H4 (cell line): Measurements from ENCODE around the gene DENND1A. TPM values are rescaled to one million over a fixed set of nuclear protein-coding genes. Genes with fewer than 3 reads are reported as not detected.
"Not testable (repeated sequence)": the region's sequence is repeated elsewhere in the genome, so short reads cannot be mapped to it uniquely, and the experiment has no call there.

Source experiments
- DNase-seq: peaks from one replicate; pipeline ENCODE4 v3.0.0-alpha.2; 2015; ENCODE audit warnings: low spot score
- total RNA-seq: library from RNA; depleted of rRNA; stranded (reverse); fragments of >200 nt; shearing (Covaris generic); gene quantifications from 2 replicates; pipeline ENCODE4 v1.2.3, GENCODE V29; 2014

The DENND1A gene
- total RNA-seq, 1 experiment from 2014 or later, result 9.5 TPM

DNA sequence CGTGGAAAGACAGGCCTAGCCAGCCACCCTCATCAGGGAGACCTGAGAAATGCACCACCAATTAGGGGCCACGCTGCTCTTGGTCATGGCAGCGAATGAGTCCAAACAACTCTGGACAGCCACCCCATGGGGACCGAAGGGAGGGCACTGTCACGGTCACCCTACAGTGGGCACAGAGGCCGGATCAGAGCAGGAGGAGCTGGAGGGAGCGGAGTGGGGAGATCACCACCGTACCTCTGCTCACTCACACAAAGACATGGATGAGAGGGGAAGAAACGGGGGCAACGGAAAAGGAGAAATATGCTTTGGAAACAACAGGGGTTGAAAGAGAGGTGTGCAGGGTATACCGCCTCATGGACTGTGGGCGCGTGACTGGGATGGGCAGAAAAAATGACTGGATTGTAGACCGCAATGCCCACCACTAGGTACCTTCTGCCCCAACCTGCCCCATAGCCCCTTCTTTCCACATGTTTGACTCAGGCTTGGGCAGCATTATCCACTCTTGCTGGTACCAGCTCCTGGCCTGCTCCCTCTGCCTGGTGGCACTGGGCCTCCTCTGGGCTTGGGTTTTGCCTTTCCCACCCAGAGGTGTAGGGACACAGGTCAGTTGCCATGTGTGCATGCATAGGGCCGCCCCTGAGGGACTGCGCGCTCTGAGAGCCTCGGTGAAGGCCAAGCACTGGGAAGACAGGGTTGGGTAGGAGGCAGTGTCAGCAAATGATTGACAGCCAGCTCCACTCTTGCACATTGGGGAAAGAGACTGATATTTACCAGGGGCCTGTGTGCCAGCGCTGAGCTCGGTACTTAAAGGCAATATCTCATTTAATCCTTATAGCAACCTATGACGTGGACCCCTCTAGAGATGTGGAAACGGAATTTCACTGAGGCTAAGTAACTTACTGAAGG is 497.3 kb downstream of the DENND1A start:
- no peak for DNase-seq

DNA sequence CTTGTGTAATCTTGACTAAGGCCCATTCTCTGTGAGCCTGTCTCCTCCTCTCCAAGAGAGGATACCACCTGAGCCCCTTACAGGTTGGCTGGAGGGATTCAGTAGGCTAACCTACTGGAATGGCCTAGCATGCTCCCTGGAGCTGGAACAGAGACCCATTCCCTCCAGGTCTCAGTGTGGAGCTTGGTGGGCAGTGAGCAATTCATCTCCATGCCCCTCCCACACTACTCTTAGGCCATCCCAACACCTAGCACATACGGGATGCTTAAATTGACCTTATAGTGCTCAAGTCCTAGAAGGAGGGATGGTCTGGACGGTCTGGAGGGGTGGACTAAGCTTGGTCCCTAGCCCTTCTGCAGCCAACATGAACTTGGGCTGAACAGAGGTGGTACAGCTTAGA is 498.3 kb downstream of the DENND1A start:
- no peak for DNase-seq

GRCh38 chr9:123428450-123428849 is 501.5 kb downstream of the DENND1A start:
- DNase-seq, result not testable (repeated sequence)

DNA sequence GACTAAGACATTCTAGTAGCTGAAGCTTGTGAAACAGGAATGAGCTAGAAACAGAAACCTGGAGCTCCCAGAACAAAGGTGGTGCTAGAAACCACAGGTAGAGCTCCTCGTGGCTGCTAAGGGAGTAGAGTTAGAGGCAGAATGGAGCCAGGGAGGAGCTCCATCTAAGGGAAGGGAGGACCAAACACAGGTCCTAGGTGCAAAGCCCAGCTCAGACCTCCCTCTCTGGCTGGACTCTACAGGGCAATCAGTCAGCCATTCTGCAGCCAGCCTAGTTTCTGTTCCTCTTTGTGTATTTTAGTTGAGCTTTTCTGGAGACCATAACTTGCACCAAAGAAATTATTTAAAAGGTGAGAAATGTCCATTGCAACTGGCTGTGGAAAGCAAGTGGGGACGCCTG is 503.5 kb downstream of the DENND1A start:
- DNase-seq, result no peak

- no peak for DNase-seq
These were observed 504.0 kb downstream of the DENND1A start for GRCh38 chr9:123425836-123426365.

- no peak for DNase-seq
These were observed 504.6 kb downstream of the DENND1A start for GRCh38 chr9:123425261-123425821.

GRCh38 chr9:123424552-123425225 is 505.2 kb downstream of the DENND1A start:
- DNase-seq, result no peak

GRCh38 chr9:123424131-123424530 is 505.8 kb downstream of the DENND1A start:
- no peak for DNase-seq

DNA sequence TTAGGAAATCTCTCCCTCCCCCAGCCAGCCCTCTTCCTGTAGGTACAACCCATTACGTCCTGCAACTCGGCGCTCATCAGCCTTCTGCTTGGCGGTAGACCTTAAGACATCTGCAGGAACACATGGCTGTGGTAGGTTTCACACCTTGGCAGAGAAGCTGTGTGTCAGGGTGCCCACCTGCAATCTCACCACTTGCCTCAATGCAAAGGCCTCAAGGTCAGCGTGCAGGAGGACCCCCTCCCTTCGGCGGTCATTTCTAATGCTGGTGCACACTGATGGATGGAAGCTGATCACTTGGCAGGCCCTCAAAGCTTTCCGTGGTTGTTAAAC is 506.6 kb downstream of the DENND1A start:
- DNase-seq, result no peak

DNA sequence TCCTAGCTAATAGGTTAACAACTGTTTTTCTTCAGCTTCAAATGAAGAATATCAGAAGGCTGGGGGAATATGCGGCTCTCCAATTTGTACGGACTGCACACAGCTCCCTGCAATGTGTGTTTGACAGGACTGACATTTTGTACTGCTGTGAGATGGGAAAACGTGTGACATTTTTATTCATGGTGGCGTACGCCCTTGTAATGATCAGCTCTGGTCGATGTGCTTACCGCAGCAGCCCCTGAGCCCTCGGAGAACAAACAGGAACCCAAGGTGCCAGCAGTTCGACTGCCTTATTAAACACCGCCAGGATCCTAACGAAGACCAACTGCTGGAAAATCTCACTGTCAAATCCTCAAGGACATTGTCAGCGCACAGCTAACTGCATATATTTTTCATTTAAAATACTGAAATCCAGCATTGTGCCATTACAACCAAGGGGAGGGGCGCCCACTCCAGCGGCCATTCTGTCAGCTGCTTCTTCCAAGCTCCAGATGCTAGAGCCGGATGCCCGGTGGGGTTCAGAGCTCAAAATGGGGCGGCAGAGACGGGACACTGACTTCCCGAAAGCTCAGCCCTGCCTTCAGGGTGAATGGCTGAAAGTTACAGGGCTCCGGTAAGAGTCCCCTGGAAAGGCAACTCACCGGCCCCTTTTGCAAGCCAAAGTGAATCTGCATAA is 507.2 kb downstream of the DENND1A start:
- DNase-seq, result no peak

- DNase-seq, result no peak
These were observed 508.0 kb downstream of the DENND1A start for GRCh38 chr9:123421801-123422455.

DNA sequence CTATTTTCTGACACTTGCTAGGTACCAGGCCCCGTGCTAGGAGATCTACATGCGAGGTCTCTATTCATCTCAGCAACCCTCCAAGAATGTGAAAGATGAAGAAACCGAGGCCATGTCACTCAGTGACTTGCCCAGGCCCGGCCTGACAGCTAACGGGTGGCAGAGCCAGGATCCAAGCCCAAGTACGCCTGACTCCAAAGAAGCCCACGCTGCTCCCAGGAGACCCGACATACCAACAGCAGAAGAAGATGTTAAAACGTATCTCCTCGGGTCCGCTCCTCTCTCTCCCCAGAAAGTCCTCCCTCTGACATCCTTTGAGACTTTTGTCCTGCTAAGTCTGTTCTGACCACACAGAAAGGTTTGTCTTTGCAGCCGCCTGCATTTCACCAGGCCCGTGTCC is 508.7 kb downstream of the DENND1A start:
- no peak for DNase-seq

DNA sequence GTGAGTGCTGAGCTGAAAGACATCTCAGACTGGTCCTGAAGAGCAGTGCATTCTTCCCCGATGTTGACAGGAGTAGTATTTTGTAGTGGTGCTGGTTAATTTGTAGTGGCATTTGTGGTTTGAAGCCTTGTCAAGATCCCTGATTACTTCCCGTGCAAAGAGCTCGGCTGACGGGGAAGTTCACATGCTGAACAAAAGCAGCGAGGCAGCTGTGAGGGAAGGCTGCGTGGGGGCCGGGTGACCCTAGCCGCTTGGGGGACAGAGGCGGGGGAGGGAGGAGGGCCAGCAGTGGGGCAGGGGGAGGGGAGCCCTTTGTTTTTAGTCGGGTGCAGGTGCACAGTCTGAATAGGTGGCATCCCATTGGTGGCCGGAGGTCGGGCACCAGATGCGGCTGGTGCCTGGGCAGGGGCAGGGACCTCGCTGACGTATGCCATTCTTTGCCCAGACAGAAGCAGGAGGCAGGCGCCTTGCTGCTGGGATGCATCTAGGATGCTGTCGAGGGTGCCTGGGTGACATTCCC is 509.3 kb downstream of the DENND1A start:
- no peak for DNase-seq

DNA sequence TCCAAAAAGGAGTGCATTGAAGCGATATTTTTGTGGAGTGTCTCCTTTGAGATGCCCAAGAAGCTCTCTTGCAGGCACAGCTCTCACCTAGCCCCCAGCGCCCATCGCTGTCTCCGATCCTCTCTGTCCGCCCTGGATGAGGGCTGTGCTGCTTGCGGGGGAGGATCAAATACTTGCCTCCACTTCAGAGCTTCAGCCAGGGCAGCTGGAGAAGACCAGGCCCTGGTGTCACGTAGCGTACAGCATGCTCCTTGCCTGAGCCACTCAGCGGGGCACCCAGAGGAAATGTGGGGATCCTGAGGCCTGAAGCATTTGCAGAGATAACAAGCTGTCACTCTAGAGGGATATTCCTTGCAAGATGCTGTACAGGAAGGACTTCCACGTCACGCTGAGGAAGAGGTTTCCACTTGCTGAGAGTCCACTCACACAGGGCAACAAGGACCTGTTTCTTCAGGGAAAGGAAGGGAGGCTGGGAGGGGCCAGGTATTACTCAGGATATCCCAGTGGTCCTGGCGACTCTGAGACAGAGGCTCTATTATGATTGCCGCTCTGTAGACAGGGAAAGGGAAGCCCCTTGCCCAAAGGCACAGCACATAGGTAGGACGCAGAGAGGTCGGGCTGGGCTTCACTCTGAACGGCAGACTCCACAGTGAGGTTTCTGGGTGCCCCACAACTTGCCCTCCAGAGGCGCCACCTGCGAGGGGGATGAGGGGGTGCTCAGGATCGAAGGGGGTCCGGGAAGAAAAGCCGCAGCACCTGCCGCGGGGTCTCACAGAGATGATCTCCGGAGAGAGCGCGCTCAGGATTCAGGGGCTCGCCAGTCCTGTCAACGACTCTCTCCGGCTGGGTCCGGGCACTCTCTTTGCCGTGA is 510.0 kb downstream of the DENND1A start:
- DNase-seq, result no peak

DNA sequence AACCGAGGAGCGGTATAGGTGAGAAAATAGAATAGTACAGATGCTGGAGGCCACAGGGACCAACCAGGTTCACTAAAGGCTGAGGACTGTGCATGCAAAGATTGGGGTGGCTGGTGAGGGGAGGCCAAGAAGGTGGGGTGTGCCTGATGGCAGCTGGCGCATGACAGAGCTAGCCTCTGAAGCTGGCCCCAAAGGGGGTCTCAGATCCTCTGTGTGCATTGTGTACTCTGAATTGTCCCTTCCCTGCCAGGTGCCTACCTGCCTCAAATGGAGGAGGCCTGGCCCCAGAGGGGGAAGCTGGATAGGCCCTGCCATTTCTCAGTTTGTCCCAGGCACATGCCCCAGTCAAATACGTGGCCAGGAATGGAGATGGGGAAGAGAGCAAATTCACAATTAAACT is 510.8 kb downstream of the DENND1A start:
- no peak for DNase-seq

DNA sequence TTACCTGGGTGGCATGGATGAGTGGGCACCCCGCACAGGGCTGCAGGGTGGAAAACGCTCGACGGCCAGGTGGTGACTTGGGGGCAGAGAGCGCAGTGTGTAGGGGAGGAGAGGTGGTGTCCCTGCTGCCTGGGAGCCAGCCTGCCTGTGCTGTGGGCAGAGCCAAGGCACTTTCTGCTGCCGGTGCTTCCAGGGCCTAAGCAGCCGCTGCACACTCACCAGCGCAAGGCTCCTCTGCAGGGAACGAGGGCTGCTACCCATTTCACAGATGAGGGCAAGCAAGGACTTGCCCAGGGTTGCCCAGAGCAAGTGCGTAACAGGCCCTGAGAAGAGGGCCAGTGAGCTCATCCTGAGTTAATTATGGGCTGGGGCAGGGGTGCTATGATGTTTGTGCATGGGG is 511.4 kb downstream of the DENND1A start:
- DNase-seq, result no peak

DNA sequence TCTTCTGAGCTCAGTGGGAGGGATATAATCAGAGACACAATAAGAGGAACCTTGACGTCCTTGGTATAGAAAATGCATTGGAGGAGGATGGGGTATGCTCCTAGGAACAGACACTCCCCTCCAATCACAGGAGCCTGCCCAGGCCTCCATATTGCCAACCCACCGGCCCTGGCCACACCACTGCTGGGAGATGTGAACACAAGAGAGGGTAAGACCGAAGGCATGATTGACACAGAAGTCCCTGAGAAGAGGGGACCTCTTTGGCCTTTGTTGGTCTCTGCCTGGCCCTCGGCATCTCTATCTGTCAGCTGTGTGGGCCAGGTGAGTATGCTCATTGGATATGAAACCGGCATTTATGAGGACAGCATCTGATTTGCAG is 511.9 kb downstream of the DENND1A start:
- no peak for DNase-seq

DNA sequence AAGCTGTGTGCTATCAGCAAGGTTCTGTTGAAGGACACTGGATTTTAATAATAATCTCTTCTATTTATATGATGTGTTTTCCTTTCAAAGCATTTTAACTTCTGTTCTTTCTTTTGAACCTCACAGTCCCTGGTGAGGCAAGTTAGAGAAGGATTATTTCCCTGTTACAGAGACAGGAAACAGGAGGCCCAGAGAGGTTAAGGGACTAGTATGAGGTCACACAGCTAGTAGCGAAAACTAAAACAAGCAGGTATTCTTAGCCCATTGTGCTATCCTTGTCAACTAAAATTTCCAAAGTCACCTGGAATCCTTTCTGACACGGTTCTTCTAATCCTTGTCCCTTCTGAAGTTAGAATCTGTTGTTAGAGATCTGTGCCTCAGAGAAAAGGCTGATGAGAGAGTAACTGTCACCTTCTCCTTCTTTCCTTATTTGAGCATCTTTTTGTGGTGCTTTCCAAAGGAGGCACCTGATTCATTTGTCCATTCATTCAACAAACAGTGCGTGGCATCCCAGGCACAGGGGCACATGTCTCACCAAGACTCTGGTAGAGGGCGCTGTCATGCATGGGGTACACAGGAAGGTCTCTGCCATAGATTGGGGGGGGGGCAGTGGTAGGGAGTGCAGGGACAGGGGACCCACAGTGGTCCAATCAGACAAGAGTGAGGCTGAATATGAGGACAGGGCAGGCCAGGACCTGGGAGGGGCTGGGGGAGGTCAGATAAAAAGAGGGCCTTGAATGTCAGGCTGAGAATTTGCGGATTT is 512.5 kb downstream of the DENND1A start:
- DNase-seq, result no peak

DNA sequence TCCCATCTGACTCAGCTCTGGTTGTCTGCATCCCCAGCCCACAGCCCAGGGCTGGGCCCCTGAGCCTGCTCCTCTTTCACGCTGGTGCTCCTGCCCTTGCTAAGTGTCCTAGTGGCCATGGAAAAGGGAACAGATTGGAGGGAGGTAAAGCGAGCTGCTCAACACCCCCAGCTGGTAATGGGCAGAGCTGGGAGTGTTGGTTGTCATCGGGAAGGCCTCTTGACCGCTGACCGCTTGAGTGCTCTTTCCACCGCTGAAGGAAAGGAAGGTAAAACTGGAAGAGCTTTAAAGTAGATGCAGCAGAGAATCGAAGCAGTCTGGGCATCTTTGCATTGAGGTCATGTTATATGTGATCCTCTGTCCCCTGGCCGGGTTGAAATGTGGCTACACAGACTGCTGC is 513.8 kb downstream of the DENND1A start:
- no peak for DNase-seq
